ENCODE measurements around the gene FOXD2.

FOXD2 gene

GRCh38 chr1:47435506-47436303, 2.1 kb upstream of the FOXD2 start:
- TF ChIP-seq LEF1 (IDR thresholded peaks at IDR 0.05; ENCODE audit: borderline replicate concordance) = no peak
- TF ChIP-seq BHLHE40 (IDR thresholded peaks at IDR 0.05; ENCODE audit: borderline replicate concordance) = no peak
- no peak for TF ChIP-seq TARDBP (IDR thresholded peaks at IDR 0.05)
- TF ChIP-seq FOXK2 (IDR thresholded peaks at IDR 0.05) = no peak
- no peak for TF ChIP-seq FOXM1 (IDR thresholded peaks at IDR 0.05; ENCODE audit: borderline replicate concordance)
- TF ChIP-seq HDGF (IDR thresholded peaks at IDR 0.05; ENCODE audit: borderline replicate concordance) = no peak
- no peak for TF ChIP-seq ZNF384 (IDR thresholded peaks at IDR 0.05)
- TF ChIP-seq ELF4 (IDR thresholded peaks at IDR 0.05) = no peak
- ChIA-PET CTCF (interaction anchor here (0.6 to 7.3 kb wide), 25 partner anchors 9 to 291 kb away, joined by 3 to 76 read pairs (median 4); partner anchors contain the start of gene PDZK1IP1), POLR2A (interaction anchor here (0.6 to 2.3 kb wide), 11 partner anchors 11 to 287 kb away, joined by 3 to 18 read pairs (median 3); partner anchors contain the start of gene STIL)
- DNase-seq (ENCODE audit: extremely low spot score) = no peak

DNA sequence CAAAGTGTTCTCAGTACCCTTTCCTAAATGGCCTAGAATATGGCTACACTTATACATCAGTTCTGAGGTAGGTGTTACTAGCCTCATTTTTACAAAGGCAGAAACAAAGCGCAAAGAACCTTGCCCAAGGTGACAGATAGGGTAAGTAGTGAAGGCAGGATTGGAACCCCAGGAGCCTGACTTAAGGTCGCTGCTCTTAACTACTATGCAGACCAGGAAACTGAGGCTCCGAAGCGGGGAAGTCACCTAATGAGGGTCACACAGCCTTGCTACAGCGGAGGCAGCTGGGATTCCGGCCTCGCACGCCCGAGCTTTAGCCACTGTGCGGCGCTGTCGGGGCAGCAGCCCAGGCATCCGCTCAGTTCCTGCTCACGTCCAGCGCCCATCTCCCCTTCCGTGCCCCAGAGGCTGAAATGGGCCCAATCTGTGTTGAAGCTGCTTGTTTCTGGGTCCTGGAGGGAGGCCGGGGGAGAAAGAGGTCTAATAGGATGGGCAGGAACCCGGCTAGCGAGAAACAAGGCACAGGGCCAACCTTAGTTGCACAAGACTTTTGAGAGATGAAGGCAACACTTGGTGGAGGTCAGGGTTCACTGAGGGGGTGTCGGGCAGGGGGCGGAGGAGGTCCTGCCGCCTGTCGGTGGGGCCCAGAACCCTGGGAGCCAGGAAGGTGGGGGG, 1.4 kb upstream of the FOXD2 start:
- DNase-seq (ENCODE audit: extremely low spot score) = peak; percentile 87

DNA sequence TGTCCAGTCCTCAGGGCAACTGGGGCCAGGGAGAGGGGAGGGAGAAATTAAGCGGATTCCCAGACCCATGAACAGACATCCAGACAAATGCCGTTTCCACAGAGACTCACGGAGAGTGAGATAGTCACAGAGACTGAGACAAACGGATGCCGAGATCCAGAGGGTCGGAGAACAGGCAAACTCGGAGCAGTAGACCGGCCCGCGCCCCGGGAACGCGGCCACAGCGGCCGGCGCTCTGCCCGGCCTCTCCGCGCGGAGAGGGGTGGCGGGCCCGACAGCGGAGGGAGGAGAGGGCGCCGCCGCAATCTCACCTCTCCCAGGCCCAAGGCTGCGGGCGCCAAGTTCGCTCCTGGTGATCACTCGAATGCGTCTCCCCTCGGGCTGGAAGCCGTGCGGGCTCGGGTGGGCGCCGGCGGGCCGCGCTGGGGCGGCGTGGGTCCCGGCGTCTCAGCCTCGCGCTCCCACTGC, 831 bp upstream of the FOXD2 start:
- CTCF ChIA-PET = interaction anchor here (0.6 to 7.3 kb wide), 47 partner anchors 8 to 1811 kb away, joined by 3 to 76 read pairs (median 4); partner anchors contain the start of genes PDZK1IP1 and STIL
- peak; percentile 27 for DNase-seq (ENCODE audit: extremely low spot score)
- TF ChIP-seq ELF4 (IDR thresholded peaks at IDR 0.05) (no peak), TARDBP (IDR thresholded peaks at IDR 0.05) (no peak), L3MBTL2 (conservative IDR thresholded peaks at IDR 0.05) (no peak), FOXK2 (IDR thresholded peaks at IDR 0.05) (no peak), FOXA1 (IDR thresholded peaks at IDR 0.05) (no peak), HDGF (IDR thresholded peaks at IDR 0.05; ENCODE audit: borderline replicate concordance) (no peak), SUZ12 (IDR thresholded peaks at IDR 0.05) (no peak), ARNT (IDR thresholded peaks at IDR 0.05) (no peak), FOXM1 (IDR thresholded peaks at IDR 0.05; ENCODE audit: borderline replicate concordance) (no peak), ZNF384 (IDR thresholded peaks at IDR 0.05) (no peak), BHLHE40 (IDR thresholded peaks at IDR 0.05; ENCODE audit: borderline replicate concordance) (no peak), LEF1 (IDR thresholded peaks at IDR 0.05; ENCODE audit: borderline replicate concordance) (no peak), NFRKB (IDR thresholded peaks at IDR 0.05) (no peak), CTBP1 (IDR thresholded peaks at IDR 0.05; ENCODE audit: borderline replicate concordance) (no peak)
- POLR2A ChIA-PET = interaction anchor here (0.8 to 2.3 kb wide), 24 partner anchors 12 to 290 kb away, joined by 3 to 19 read pairs (median 5); no protein-coding TSS in a partner anchor

More for the DNA sequence above, 1.4 kb upstream of the FOXD2 start:
- ChIA-PET POLR2A (interaction anchor here (0.6 to 2.3 kb wide), 11 partner anchors 12 to 286 kb away, joined by 3 to 18 read pairs (median 3); partner anchors contain the start of gene STIL), CTCF (interaction anchor here (0.6 to 7.3 kb wide), 25 partner anchors 8 to 291 kb away, joined by 3 to 76 read pairs (median 4); partner anchors contain the start of gene PDZK1IP1)
- TF ChIP-seq L3MBTL2 (conservative IDR thresholded peaks at IDR 0.05) (peak; percentile 29; the same call in 1 of the 2 replicates), FOXA1 (IDR thresholded peaks at IDR 0.05) (no peak), ELF4 (IDR thresholded peaks at IDR 0.05) (no peak)

DNA sequence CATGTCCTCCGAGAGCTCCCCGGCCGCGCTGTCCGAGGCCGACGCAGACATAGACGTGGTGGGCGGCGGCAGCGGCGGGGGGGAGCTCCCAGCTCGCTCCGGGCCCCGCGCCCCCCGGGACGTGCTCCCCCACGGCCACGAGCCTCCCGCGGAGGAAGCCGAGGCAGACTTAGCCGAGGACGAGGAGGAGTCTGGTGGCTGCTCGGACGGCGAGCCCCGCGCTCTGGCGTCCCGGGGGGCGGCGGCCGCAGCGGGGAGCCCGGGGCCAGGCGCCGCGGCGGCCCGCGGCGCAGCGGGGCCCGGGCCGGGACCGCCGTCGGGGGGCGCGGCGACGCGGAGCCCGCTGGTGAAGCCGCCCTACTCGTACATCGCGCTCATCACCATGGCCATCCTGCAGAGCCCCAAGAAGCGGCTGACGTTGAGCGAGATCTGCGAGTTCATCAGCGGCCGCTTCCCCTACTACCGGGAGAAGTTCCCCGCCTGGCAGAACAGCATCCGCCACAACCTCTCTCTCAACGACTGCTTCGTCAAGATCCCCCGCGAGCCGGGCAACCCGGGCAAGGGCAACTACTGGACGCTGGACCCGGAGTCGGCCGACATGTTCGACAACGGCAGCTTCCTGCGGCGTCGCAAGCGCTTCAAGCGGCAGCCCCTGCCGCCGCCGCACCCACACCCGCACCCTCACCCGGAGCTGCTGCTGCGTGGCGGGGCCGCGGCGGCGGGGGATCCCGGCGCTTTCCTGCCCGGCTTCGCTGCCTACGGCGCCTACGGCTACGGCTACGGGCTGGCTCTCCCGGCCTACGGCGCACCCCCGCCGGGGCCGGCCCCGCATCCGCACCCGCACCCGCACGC, 547 bp downstream of the FOXD2 start:
- no peak for TF ChIP-seq FOXK2 (IDR thresholded peaks at IDR 0.05)
- TF ChIP-seq SUZ12 (IDR thresholded peaks at IDR 0.05) = no peak
- TF ChIP-seq, protein P1, sequence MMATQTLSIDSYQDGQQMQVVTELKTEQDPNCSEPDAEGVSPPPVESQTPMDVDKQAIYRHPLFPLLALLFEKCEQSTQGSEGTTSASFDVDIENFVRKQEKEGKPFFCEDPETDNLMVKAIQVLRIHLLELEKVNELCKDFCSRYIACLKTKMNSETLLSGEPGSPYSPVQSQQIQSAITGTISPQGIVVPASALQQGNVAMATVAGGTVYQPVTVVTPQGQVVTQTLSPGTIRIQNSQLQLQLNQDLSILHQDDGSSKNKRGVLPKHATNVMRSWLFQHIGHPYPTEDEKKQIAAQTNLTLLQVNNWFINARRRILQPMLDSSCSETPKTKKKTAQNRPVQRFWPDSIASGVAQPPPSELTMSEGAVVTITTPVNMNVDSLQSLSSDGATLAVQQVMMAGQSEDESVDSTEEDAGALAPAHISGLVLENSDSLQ (IDR thresholded peaks at IDR 0.05) = no peak
- no peak for TF ChIP-seq FOXM1 (IDR thresholded peaks at IDR 0.05; ENCODE audit: borderline replicate concordance)
- TF ChIP-seq L3MBTL2 (conservative IDR thresholded peaks at IDR 0.05) = no peak
- TF ChIP-seq NFRKB (IDR thresholded peaks at IDR 0.05) = no peak
- POLR2A ChIA-PET = interaction anchor here (1.0 to 2.3 kb wide), 18 partner anchors 10 to 288 kb away, joined by 3 to 19 read pairs (median 5); no protein-coding TSS in a partner anchor
- no peak for DNase-seq (ENCODE audit: extremely low spot score)
- CTCF ChIA-PET = interaction anchor here (0.9 to 3.3 kb wide), 20 partner anchors 10 to 306 kb away, joined by 3 to 41 read pairs (median 5); no protein-coding TSS in a partner anchor

DNA sequence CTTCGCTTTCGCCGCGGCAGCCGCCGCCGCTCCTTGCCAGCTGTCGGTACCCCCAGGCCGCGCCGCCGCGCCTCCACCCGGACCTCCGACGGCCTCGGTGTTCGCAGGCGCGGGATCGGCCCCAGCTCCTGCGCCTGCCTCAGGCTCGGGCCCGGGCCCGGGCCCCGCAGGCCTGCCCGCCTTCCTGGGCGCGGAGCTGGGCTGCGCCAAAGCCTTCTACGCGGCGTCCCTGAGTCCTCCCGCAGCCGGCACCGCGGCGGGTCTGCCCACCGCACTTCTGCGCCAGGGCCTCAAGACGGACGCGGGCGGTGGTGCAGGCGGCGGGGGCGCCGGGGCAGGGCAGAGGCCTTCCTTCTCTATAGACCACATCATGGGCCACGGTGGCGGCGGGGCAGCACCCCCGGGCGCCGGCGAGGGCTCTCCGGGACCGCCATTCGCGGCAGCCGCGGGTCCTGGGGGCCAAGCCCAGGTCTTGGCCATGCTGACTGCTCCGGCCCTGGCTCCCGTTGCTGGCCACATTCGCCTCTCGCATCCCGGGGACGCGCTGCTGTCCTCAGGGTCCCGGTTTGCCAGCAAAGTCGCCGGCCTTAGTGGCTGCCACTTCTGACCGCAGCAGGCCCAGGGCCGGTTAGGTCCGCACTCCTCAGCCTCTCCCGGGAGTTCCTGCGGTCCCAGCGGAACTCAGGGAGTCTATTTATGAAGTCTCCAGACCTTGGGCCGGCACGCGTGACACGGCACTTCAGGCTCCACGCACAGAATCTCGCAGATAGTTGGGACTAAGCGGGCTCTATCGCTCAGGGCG, 1.4 kb downstream of the FOXD2 start:
- POLR2A ChIA-PET = no interaction called here

More for the DNA sequence above, 1.4 kb downstream of the FOXD2 start:
- CTCF ChIA-PET = interaction anchor here (2.0 kb wide), 1 partner anchor 109 kb away, joined by 6 read pairs; no protein-coding TSS in a partner anchor
- DNase-seq (ENCODE audit: extremely low spot score) = no peak
- TF ChIP-seq ARNT (IDR thresholded peaks at IDR 0.05) (no peak), LEF1 (IDR thresholded peaks at IDR 0.05; ENCODE audit: borderline replicate concordance) (no peak), NFRKB (IDR thresholded peaks at IDR 0.05) (no peak), FOXM1 (IDR thresholded peaks at IDR 0.05; ENCODE audit: borderline replicate concordance) (no peak), SUZ12 (IDR thresholded peaks at IDR 0.05) (no peak), CTBP1 (IDR thresholded peaks at IDR 0.05; ENCODE audit: borderline replicate concordance) (no peak), HDGF (IDR thresholded peaks at IDR 0.05; ENCODE audit: borderline replicate concordance) (no peak)

Data from HEK293T (cell line).